ENCODE results near the gene OTOG.

- TF ChIP-seq CTCF (conservative IDR thresholded peaks at IDR 0.05; ENCODE audit: low read depth, low read length) (no peak), EZH2 (IDR thresholded peaks at IDR 0.05; ENCODE audit: low read length, unreplicated experiment) (no peak)
Measured at GRCh38 chr11:17629113-17629512, 82.1 kb downstream of the OTOG start.
